HEK293 (cell line): ENCODE data around the gene TSPO2.

ENCODE experiments used
- INSM2 ChIP-seq: fragments of 450-650 bp; formaldehyde crosslinking; IDR thresholded peaks from 2 replicates; pipeline ENCODE4 v1.5.1; 2016; ENCODE audit warnings: missing biosample characterization, missing genetic modification characterization
- KLF10 ChIP-seq: fragments of 450-650 bp; IDR thresholded peaks from 2 replicates; pipeline ENCODE4 v1.5.1; 2018; ENCODE audit warnings: missing biosample characterization, mild to moderate bottlenecking, missing genetic modification characterization
- KLF16 ChIP-seq: fragments of 450-650 bp; formaldehyde crosslinking; IDR thresholded peaks from 2 replicates; pipeline ENCODE4 v1.5.1; 2017; ENCODE audit warnings: missing biosample characterization, missing genetic modification characterization
- MZF1 ChIP-seq: fragments of 450-650 bp; formaldehyde crosslinking; IDR thresholded peaks from 2 replicates; pipeline ENCODE4 v1.5.1; 2017; ENCODE audit warnings: missing biosample characterization, missing genetic modification characterization, borderline replicate concordance
- REST ChIP-seq: fragments of 450-650 bp; formaldehyde crosslinking; IDR thresholded peaks from 2 replicates; pipeline ENCODE4 v1.5.1; 2016; ENCODE audit warnings: missing biosample characterization, missing genetic modification characterization
- SALL2 ChIP-seq: fragments of 450-650 bp; formaldehyde crosslinking; IDR thresholded peaks from 2 replicates; pipeline ENCODE4 v1.5.0; 2017; ENCODE audit warnings: missing biosample characterization, mild to moderate bottlenecking, missing genetic modification characterization, borderline replicate concordance
- ZBTB10 ChIP-seq: fragments of 450-650 bp; formaldehyde crosslinking; IDR thresholded peaks from 2 replicates; pipeline ENCODE4 v1.5.1; 2016; ENCODE audit warnings: missing biosample characterization, missing genetic modification characterization
- ZBTB11 ChIP-seq: fragments of 450-650 bp; formaldehyde crosslinking; conservative IDR thresholded peaks from 2 replicates; pipeline ENCODE4 v1.5.1; 2016; ENCODE audit warnings: low read depth, missing biosample characterization, missing genetic modification characterization
- ZBTB20 ChIP-seq: fragments of 450-650 bp; formaldehyde crosslinking; IDR thresholded peaks from 2 replicates; pipeline ENCODE4 v1.5.1; 2016; ENCODE audit warnings: missing biosample characterization, missing genetic modification characterization
- ZBTB8A ChIP-seq: fragments of 450-650 bp; formaldehyde crosslinking; IDR thresholded peaks from 2 replicates; pipeline ENCODE4 v1.5.1; 2016; ENCODE audit warnings: missing biosample characterization, missing genetic modification characterization
- ZFP41 ChIP-seq: fragments of 450-650 bp; formaldehyde crosslinking; IDR thresholded peaks from 2 replicates; pipeline ENCODE4 v1.5.1; 2016; ENCODE audit warnings: missing biosample characterization, missing genetic modification characterization, borderline replicate concordance
- ZFP69B ChIP-seq: fragments of 450-650 bp; formaldehyde crosslinking; IDR thresholded peaks from 2 replicates; pipeline ENCODE4 v1.5.1; 2016; ENCODE audit warnings: missing biosample characterization, missing genetic modification characterization
- ZIC2 ChIP-seq: fragments of 450-650 bp; formaldehyde crosslinking; IDR thresholded peaks from 2 replicates; pipeline ENCODE4 v1.5.1; 2016; ENCODE audit warnings: missing biosample characterization, missing genetic modification characterization
- ZNF211 ChIP-seq: fragments of 450-650 bp; formaldehyde crosslinking; IDR thresholded peaks from 2 replicates; pipeline ENCODE4 v1.5.1; 2016; ENCODE audit warnings: low read depth, missing biosample characterization, missing genetic modification characterization
- ZNF341 ChIP-seq: fragments of 450-650 bp; formaldehyde crosslinking; IDR thresholded peaks from 2 replicates; pipeline ENCODE4; 2016; ENCODE audit warnings: low read depth, missing biosample characterization, missing genetic modification characterization
- ZNF350 ChIP-seq: fragments of 450-650 bp; formaldehyde crosslinking; IDR thresholded peaks from 2 replicates; pipeline ENCODE4 v1.5.0; 2017; ENCODE audit warnings: missing biosample characterization, mild to moderate bottlenecking, missing genetic modification characterization
- ZNF398 ChIP-seq: fragments of 450-650 bp; formaldehyde crosslinking; IDR thresholded peaks from 2 replicates; pipeline ENCODE4 v1.5.1; 2017; ENCODE audit warnings: missing biosample characterization, missing genetic modification characterization
- ZNF449 ChIP-seq: fragments of 450-650 bp; formaldehyde crosslinking; IDR thresholded peaks from 2 replicates; pipeline ENCODE4 v1.5.1; 2017; ENCODE audit warnings: missing biosample characterization, mild to moderate bottlenecking, missing genetic modification characterization, moderate library complexity
- ZNF473 ChIP-seq: fragments of 450-650 bp; formaldehyde crosslinking; IDR thresholded peaks from 2 replicates; pipeline ENCODE4 v1.5.1; 2017; ENCODE audit warnings: missing biosample characterization, missing genetic modification characterization
- ZNF501 ChIP-seq: fragments of 450-650 bp; formaldehyde crosslinking; IDR thresholded peaks from 2 replicates; pipeline ENCODE4 v1.5.1; 2016; ENCODE audit warnings: missing biosample characterization, missing genetic modification characterization
- ZNF549 ChIP-seq: fragments of 450-650 bp; IDR thresholded peaks from 2 replicates; pipeline ENCODE4 v1.5.1; 2018; ENCODE audit warnings: missing biosample characterization, missing genetic modification characterization, mild to moderate bottlenecking, inconsistent platforms, moderate library complexity
- ZNF561 ChIP-seq: fragments of 450-650 bp; IDR thresholded peaks from 2 replicates; pipeline ENCODE4 v1.5.1; 2018; ENCODE audit warnings: missing biosample characterization, missing genetic modification characterization, borderline replicate concordance
- ZNF600 ChIP-seq: fragments of 450-650 bp; formaldehyde crosslinking; IDR thresholded peaks from 2 replicates; pipeline ENCODE4 v1.5.1; 2016; ENCODE audit warnings: missing biosample characterization, missing genetic modification characterization
- ZNF624 ChIP-seq: fragments of 450-650 bp; formaldehyde crosslinking; IDR thresholded peaks from 2 replicates; pipeline ENCODE4 v1.5.1; 2017; ENCODE audit warnings: missing biosample characterization, missing genetic modification characterization

The TSPO2 gene

GRCh38 chr6:41073203-41073967 lies 31.1 kb downstream of the TSPO2 start (continued):
- TF ChIP-seq ZNF624: no peak
- peak; percentile 61 for TF ChIP-seq ZBTB8A (tag by site-specific recombination)
- TF ChIP-seq ZNF449 (tag by site-specific recombination): peak; percentile 99
- TF ChIP-seq ZNF211 (tag by site-specific recombination): no peak
- TF ChIP-seq SALL2: no peak
- peak; percentile 92 for TF ChIP-seq ZNF341 (tag by site-specific recombination)
- no peak for TF ChIP-seq ZNF350
- 0 out of 2 replicates have a peak, but pooled peaks have one; percentile 36 for TF ChIP-seq ZFP69B (tag by site-specific recombination)
- TF ChIP-seq ZNF398 (tag by site-specific recombination): peak; percentile 86
- 0 out of 2 replicates have a peak, but pooled peaks have one; percentile 11 for TF ChIP-seq MZF1
- peak; percentile 66 for TF ChIP-seq ZBTB11 (tag by site-specific recombination)
- TF ChIP-seq ZNF549 (tag by site-specific recombination): peak; percentile 59; the same call in 1 of the 2 replicates
- peak; percentile 77; the same call in 1 of the 2 replicates for TF ChIP-seq ZNF501 (tag by site-specific recombination)
- TF ChIP-seq REST: peak; percentile 34; the same call in 1 of the 2 replicates
- peak; percentile 91 for TF ChIP-seq ZBTB10 (tag by site-specific recombination)
- peak; percentile 41; the same call in 1 of the 2 replicates for TF ChIP-seq ZIC2
- TF ChIP-seq KLF16 (tag by site-specific recombination): peak; percentile 64; the same call in 1 of the 2 replicates
- peak; percentile 68 for TF ChIP-seq KLF10 (tag by site-specific recombination)
- TF ChIP-seq ZNF473 (tag by site-specific recombination): no peak
- peak; percentile 69 for TF ChIP-seq ZBTB20
- no peak for TF ChIP-seq ZFP41
- peak; percentile 80 for TF ChIP-seq ZNF600 (tag by site-specific recombination)
- no peak for TF ChIP-seq INSM2 (tag by site-specific recombination)
- TF ChIP-seq ZNF561: peak; percentile 46; the same call in 1 of the 2 replicates
